ENCODE measurements around the gene RAD23A.
"Not testable (repeated sequence)": the region's sequence is repeated elsewhere in the genome, so short reads cannot be mapped to it uniquely, and the experiment has no call there.

The RAD23A gene

DNA sequence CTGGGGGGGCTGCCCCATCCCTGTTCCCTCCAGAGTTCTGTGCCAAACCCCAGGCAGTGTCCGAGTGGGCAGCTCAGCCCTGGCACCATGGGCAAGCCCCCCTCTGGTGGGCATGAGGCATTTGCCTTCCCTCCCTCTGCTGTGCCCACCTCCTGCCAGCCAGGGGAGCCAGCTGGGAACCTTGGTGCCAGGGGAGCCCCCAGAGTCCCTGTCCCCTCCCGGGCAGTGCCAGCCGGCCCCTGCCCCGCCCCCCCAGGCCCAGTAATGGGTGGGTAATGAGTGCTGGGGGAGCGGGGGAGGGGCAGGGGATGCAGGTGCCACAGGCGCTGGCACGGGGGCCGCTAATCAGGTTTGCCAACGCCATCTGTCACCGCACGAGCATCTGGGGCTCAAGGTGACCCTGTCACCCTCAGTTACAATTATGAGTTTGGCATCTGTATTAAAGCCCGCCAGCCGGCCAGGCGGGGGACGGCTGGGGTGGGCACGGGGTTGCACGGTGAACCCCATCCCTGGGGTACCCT lies 29.6 kb downstream of the RAD23A start:
- Histone ChIP-seq H3K4me3 (ENCODE audit: low read length) (no peak overlapping the region), H3K27ac (ENCODE audit: low read length) (no peak overlapping the region), H3K9me3 (ENCODE audit: control insufficient read depth, insufficient read depth, low read length) (no peaks in the 10 kb centered on the region), H3K36me3 (ENCODE audit: control insufficient read depth, insufficient read depth, low read length) (no peaks in the 10 kb centered on the region), H3K4me1 (ENCODE audit: control insufficient read depth, insufficient read depth, low read length) (no peaks in the 10 kb centered on the region), H3K27me3 (ENCODE audit: control insufficient read depth, insufficient read depth, low read length) (no peaks in the 10 kb centered on the region)
- WGBS (ENCODE audit: insufficient coverage, insufficient read length) = no CpG with 5 or more reads among the region's 17 CpGs
- DNase-seq (ENCODE audit: low read depth, low spot score) = no peak

- H3K4me1 ChIP-seq (ENCODE audit: control insufficient read depth, insufficient read depth, low read length); H3K4me3 ChIP-seq (ENCODE audit: low read length); H3K27me3 ChIP-seq (ENCODE audit: control insufficient read depth, insufficient read depth, low read length); H3K9me3 ChIP-seq (ENCODE audit: control insufficient read depth, insufficient read depth, low read length); H3K27ac ChIP-seq (ENCODE audit: low read length); DNase-seq (ENCODE audit: low read depth, low spot score); H3K36me3 ChIP-seq (ENCODE audit: control insufficient read depth, insufficient read depth, low read length): not testable (repeated sequence)
- WGBS (ENCODE audit: insufficient coverage, insufficient read length) = no CpG with 5 or more reads among the region's 7 CpGs
Measured at GRCh38 chr19:12976109-12976508, 30.4 kb downstream of the RAD23A start.

DNA sequence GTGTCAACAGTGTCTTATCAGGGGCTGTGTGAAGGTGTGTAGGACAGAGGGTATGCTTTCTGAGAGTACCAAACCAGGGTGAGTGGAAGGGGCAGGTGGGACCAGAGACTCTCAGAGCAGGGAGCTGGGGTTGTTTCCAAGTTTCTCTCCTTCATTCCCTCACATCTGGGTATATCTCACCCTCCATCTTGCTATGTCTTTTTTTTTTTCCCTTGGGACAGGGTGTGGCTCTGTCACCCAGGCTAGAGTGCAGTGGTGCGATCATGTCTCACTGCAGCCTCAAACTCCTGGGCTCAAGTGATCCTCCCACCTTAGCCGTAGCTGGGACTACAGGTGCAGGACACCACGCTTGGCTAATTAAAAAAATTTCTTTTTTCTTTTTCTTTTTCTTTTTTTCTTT lies 34.3 kb downstream of the RAD23A start:
- Histone ChIP-seq H3K27ac (ENCODE audit: low read length) (no peak overlapping the region), H3K36me3 (ENCODE audit: control insufficient read depth, insufficient read depth, low read length) (no peaks in the 10 kb centered on the region), H3K27me3 (ENCODE audit: control insufficient read depth, insufficient read depth, low read length) (peaks cover 2% of the 10 kb centered on the region; the same call in 1 of the 2 replicates), H3K4me1 (ENCODE audit: control insufficient read depth, insufficient read depth, low read length) (peaks cover 1% of the 10 kb centered on the region; the same call in 1 of the 2 replicates), H3K9me3 (ENCODE audit: control insufficient read depth, insufficient read depth, low read length) (no peaks in the 10 kb centered on the region), H3K4me3 (ENCODE audit: low read length) (no peak overlapping the region)
- DNase-seq (ENCODE audit: low read depth, low spot score) = no peak
- no CpG with 5 or more reads among the region's 3 CpGs for WGBS (ENCODE audit: insufficient coverage, insufficient read length)

GRCh38 chr19:12982648-12983047 lies 37.0 kb downstream of the RAD23A start:
- WGBS (ENCODE audit: insufficient coverage, insufficient read length) = 100% methylated on average over 1 of the region's 6 CpGs

GRCh38 chr19:12983091-12983490 lies 37.4 kb downstream of the RAD23A start:
- no peak for DNase-seq (ENCODE audit: low read depth, low spot score)
- Histone ChIP-seq H3K4me1 (ENCODE audit: control insufficient read depth, insufficient read depth, low read length) (peaks cover 2% of the 10 kb centered on the region; the same call in 1 of the 2 replicates), H3K9me3 (ENCODE audit: control insufficient read depth, insufficient read depth, low read length) (no peaks in the 10 kb centered on the region), H3K27ac (ENCODE audit: low read length) (no peak overlapping the region), H3K4me3 (ENCODE audit: low read length) (peak overlapping the region; percentile 5; the same call in 1 of the 2 replicates), H3K27me3 (ENCODE audit: control insufficient read depth, insufficient read depth, low read length) (peaks cover 2% of the 10 kb centered on the region; the same call in 1 of the 2 replicates), H3K36me3 (ENCODE audit: control insufficient read depth, insufficient read depth, low read length) (no peaks in the 10 kb centered on the region)
- WGBS (ENCODE audit: insufficient coverage, insufficient read length) = no CpG with 5 or more reads among the region's 10 CpGs

More at GRCh38 chr19:12982648-12983047, 37.0 kb downstream of the RAD23A start:
- Histone ChIP-seq H3K27ac (ENCODE audit: low read length) (no peak overlapping the region), H3K27me3 (ENCODE audit: control insufficient read depth, insufficient read depth, low read length) (peaks cover 2% of the 10 kb centered on the region; the same call in 1 of the 2 replicates), H3K4me3 (ENCODE audit: low read length) (no peak overlapping the region), H3K9me3 (ENCODE audit: control insufficient read depth, insufficient read depth, low read length) (no peaks in the 10 kb centered on the region), H3K36me3 (ENCODE audit: control insufficient read depth, insufficient read depth, low read length) (no peaks in the 10 kb centered on the region), H3K4me1 (ENCODE audit: control insufficient read depth, insufficient read depth, low read length) (peaks cover 2% of the 10 kb centered on the region; the same call in 1 of the 2 replicates)
- no peak for DNase-seq (ENCODE audit: low read depth, low spot score)

DNA sequence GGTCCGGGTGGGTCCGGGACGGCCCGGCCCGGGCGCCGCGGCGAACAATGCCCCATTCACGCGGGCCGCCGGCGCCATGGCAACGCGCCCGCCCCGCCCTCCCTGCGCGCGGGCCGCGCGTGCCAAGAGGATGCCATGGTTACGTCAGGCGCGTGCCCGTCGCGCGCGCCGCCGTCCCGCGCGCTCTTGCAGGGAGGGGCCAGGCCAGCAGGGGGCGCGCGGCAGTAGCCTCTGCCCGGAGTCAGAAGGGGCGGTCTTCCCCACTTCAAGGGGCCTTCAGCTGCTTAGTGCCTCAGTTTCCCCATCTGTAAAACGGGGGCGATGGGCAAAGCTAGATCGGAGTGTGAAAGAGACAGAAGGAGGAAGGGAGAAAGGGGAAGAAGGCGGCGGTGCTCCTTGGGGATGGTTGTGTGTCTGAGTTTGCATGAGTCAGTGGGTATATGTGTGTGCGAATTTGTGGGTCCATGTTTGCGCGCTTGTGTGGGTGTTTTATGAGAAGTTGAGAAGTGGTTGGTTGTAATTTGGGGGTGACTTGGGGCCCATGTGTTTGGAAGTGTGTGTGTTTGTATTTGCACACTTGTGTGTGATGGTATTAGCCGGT lies 38.0 kb downstream of the RAD23A start:
- peak overlapping the region; percentile 5; the same call in 1 of the 2 replicates for H3K4me3 ChIP-seq (ENCODE audit: low read length)
- DNase-seq (ENCODE audit: low read depth, low spot score) = no peak
- H3K27me3 ChIP-seq (ENCODE audit: control insufficient read depth, insufficient read depth, low read length) = peaks cover 2% of the 10 kb centered on the region; the same call in 1 of the 2 replicates
- no peaks in the 10 kb centered on the region for H3K9me3 ChIP-seq (ENCODE audit: control insufficient read depth, insufficient read depth, low read length)
- no peak overlapping the region for H3K27ac ChIP-seq (ENCODE audit: low read length)
- WGBS (ENCODE audit: insufficient coverage, insufficient read length) = 100% methylated on average over 3 of the region's 51 CpGs
- H3K36me3 ChIP-seq (ENCODE audit: control insufficient read depth, insufficient read depth, low read length) = no peaks in the 10 kb centered on the region
- H3K4me1 ChIP-seq (ENCODE audit: control insufficient read depth, insufficient read depth, low read length) = peaks cover 2% of the 10 kb centered on the region; the same call in 1 of the 2 replicates

DNA sequence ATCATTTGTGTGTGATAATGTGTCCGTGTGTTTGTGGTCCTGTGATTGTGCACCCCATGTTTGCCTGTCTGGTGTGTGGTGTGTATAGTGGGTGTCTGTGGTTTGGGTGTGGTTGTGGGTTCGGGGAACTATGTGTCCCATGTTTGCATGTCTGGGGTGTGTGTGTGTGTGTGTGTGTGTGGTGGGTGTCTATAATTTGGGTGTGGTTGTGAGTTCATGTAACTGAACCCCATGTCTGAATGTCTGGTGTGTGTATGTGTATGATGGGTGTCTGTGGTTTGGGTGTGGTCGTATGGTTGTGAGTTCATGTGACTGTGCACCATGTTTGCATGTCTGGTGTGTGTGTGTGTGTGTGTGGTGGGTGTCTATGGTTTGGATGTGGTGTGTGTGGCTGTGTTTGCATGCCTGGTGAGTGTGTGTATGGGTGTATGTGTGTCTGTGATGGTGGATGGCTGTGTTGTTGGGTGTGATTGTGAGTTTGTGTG lies 38.5 kb downstream of the RAD23A start:
- no peak overlapping the region for H3K27ac ChIP-seq (ENCODE audit: low read length)
- no peak overlapping the region for H3K4me3 ChIP-seq (ENCODE audit: low read length)
- H3K36me3 ChIP-seq (ENCODE audit: control insufficient read depth, insufficient read depth, low read length) = no peaks in the 10 kb centered on the region
- WGBS (ENCODE audit: insufficient coverage, insufficient read length) = no CpG with 5 or more reads among the region's 3 CpGs
- no peaks in the 10 kb centered on the region for H3K9me3 ChIP-seq (ENCODE audit: control insufficient read depth, insufficient read depth, low read length)
- H3K4me1 ChIP-seq (ENCODE audit: control insufficient read depth, insufficient read depth, low read length) = peaks cover 2% of the 10 kb centered on the region; the same call in 1 of the 2 replicates
- peaks cover 2% of the 10 kb centered on the region; the same call in 1 of the 2 replicates for H3K27me3 ChIP-seq (ENCODE audit: control insufficient read depth, insufficient read depth, low read length)
- DNase-seq (ENCODE audit: low read depth, low spot score) = no peak

- no peak overlapping the region for H3K4me3 ChIP-seq (ENCODE audit: low read length)
- no peak for DNase-seq (ENCODE audit: low read depth, low spot score)
- no peak overlapping the region for H3K27ac ChIP-seq (ENCODE audit: low read length)
- no peaks in the 10 kb centered on the region for H3K36me3 ChIP-seq (ENCODE audit: control insufficient read depth, insufficient read depth, low read length)
- no peaks in the 10 kb centered on the region for H3K9me3 ChIP-seq (ENCODE audit: control insufficient read depth, insufficient read depth, low read length)
- peaks cover 2% of the 10 kb centered on the region; the same call in 1 of the 2 replicates for H3K4me1 ChIP-seq (ENCODE audit: control insufficient read depth, insufficient read depth, low read length)
- peaks cover 2% of the 10 kb centered on the region; the same call in 1 of the 2 replicates for H3K27me3 ChIP-seq (ENCODE audit: control insufficient read depth, insufficient read depth, low read length)
- WGBS (ENCODE audit: insufficient coverage, insufficient read length) = no CpG with 5 or more reads among the region's 10 CpGs
Measured at GRCh38 chr19:12984683-12985048, 39.0 kb downstream of the RAD23A start.

- WGBS (ENCODE audit: insufficient coverage, insufficient read length) = no CpG with 5 or more reads among the region's 16 CpGs
- H3K27ac ChIP-seq (ENCODE audit: low read length) = no peak overlapping the region
- no peak overlapping the region for H3K4me3 ChIP-seq (ENCODE audit: low read length)
- no peaks in the 10 kb centered on the region for H3K36me3 ChIP-seq (ENCODE audit: control insufficient read depth, insufficient read depth, low read length)
- DNase-seq (ENCODE audit: low read depth, low spot score) = no peak
- H3K4me1 ChIP-seq (ENCODE audit: control insufficient read depth, insufficient read depth, low read length) = peaks cover 2% of the 10 kb centered on the region; the same call in 1 of the 2 replicates
- H3K9me3 ChIP-seq (ENCODE audit: control insufficient read depth, insufficient read depth, low read length) = no peaks in the 10 kb centered on the region
- H3K27me3 ChIP-seq (ENCODE audit: control insufficient read depth, insufficient read depth, low read length) = peaks cover 2% of the 10 kb centered on the region; the same call in 1 of the 2 replicates
Measured at GRCh38 chr19:12985049-12985776, 39.6 kb downstream of the RAD23A start.

GRCh38 chr19:12986726-12987125 lies 41.1 kb downstream of the RAD23A start:
- Histone ChIP-seq H3K36me3 (ENCODE audit: control insufficient read depth, insufficient read depth, low read length) (no peaks in the 10 kb centered on the region), H3K4me3 (ENCODE audit: low read length) (no peak overlapping the region), H3K27ac (ENCODE audit: low read length) (no peak overlapping the region), H3K4me1 (ENCODE audit: control insufficient read depth, insufficient read depth, low read length) (peaks cover 4% of the 10 kb centered on the region; the same call in 1 of the 2 replicates), H3K9me3 (ENCODE audit: control insufficient read depth, insufficient read depth, low read length) (no peaks in the 10 kb centered on the region), H3K27me3 (ENCODE audit: control insufficient read depth, insufficient read depth, low read length) (peaks cover 7% of the 10 kb centered on the region; the same call in 1 of the 2 replicates)
- WGBS (ENCODE audit: insufficient coverage, insufficient read length) = no CpG with 5 or more reads among the region's 12 CpGs
- DNase-seq (ENCODE audit: low read depth, low spot score) = no peak

All from iPS DF 6.9 (cell line).